GM23248 (cell line): Measurements from ENCODE around the gene ENO1. TPM values are rescaled to one million over a fixed set of nuclear protein-coding genes. Genes with fewer than 3 reads are reported as not detected.

ENCODE experiments used
- DNase-seq: peaks from one replicate; pipeline ENCODE4 v3.0.0-alpha.2; 2015
- H2AFZ ChIP-seq: fragments of 200-600 bp; sonication (generic); 2 replicates; pipeline ENCODE4 v1.6.1; 2016; ENCODE audit warnings: antibody characterized with exemption
- H3F3A ChIP-seq: fragments of 200-600 bp; sonication (generic); 2 replicates; pipeline ENCODE4 v1.6.1; 2016; ENCODE audit warnings: mild to moderate bottlenecking, antibody characterized with exemption, mixed run types; ENCODE audit not compliant: insufficient read depth
- H3K27ac ChIP-seq: fragments of 200-600 bp; sonication (generic); 2 replicates; pipeline ENCODE4 v1.5.1; 2016; ENCODE audit warnings: mild to moderate bottlenecking
- H3K27me3 ChIP-seq: fragments of 200-600 bp; sonication (generic); replicated peaks from 2 replicates; pipeline ENCODE4 v1.6.1; 2016; ENCODE audit warnings: mild to moderate bottlenecking; ENCODE audit not compliant: insufficient read depth
- H3K36me3 ChIP-seq: fragments of 200-600 bp; sonication (generic); 2 replicates; pipeline ENCODE4 v1.6.1; 2016; ENCODE audit warnings: low read depth, mild to moderate bottlenecking
- H3K4me1 ChIP-seq: fragments of 200-600 bp; sonication (generic); 2 replicates; pipeline ENCODE4 v1.6.1; 2016; ENCODE audit warnings: mild to moderate bottlenecking; ENCODE audit not compliant: insufficient read depth
- H3K4me2 ChIP-seq: fragments of 200-600 bp; sonication (generic); one replicate; pipeline ENCODE4 v1.6.1; 2016; ENCODE audit warnings: mild to moderate bottlenecking; ENCODE audit not compliant: unreplicated experiment
- H3K4me3 ChIP-seq: fragments of 200-600 bp; sonication (generic); 2 replicates; pipeline ENCODE4 v1.5.1; 2016; ENCODE audit warnings: mild to moderate bottlenecking
- H3K79me2 ChIP-seq: fragments of 200-600 bp; sonication (generic); 2 replicates; pipeline ENCODE4 v1.6.1; 2016; ENCODE audit warnings: mild to moderate bottlenecking; ENCODE audit not compliant: insufficient read depth
- H3K9ac ChIP-seq: fragments of 200-600 bp; sonication (generic); 2 replicates; pipeline ENCODE4 v1.6.1; 2016; ENCODE audit warnings: mild to moderate bottlenecking
- H3K9me2 ChIP-seq: fragments of 200-600 bp; sonication (generic); 2 replicates; pipeline ENCODE4 v1.6.1; 2016; ENCODE audit warnings: mixed run types, mild to moderate bottlenecking, moderate library complexity; ENCODE audit not compliant: insufficient read depth
- H3K9me3 ChIP-seq: fragments of 200-600 bp; sonication (generic); one replicate; pipeline ENCODE4 v1.6.1; 2017; ENCODE audit warnings: low read depth
- H4K20me1 ChIP-seq: fragments of 200-600 bp; sonication (generic); 2 replicates; pipeline ENCODE4 v1.6.0; 2016; ENCODE audit not compliant: insufficient read depth
- EZH2 ChIP-seq: fragments of 200-600 bp; sonication (generic); IDR thresholded peaks from 2 replicates; pipeline ENCODE4 v1.6.1; 2018; ENCODE audit warnings: antibody characterized with exemption, mild to moderate bottlenecking; ENCODE audit not compliant: insufficient read depth, poor library complexity, severe bottlenecking
- EZH2phosphoT487 ChIP-seq: fragments of 200-600 bp; sonication (generic); IDR thresholded peaks from 2 replicates; pipeline ENCODE4 v1.6.1; 2018; ENCODE audit warnings: antibody characterized with exemption, moderate library complexity, mild to moderate bottlenecking, low read depth; ENCODE audit not compliant: insufficient read depth
- WGBS, 2 experiments: methylation state at CpG; one replicate each; pipeline ENCODE4 v1.1.6; 2015 to 2017; ENCODE audit warnings: low lambda C conversion rate in 2 of 2, low coverage in 1 of 2; ENCODE audit errors: missing lambda C conversion rate in 2 of 2; 5-methylcytosine and 5-hydroxymethylcytosine counted together
- in situ Hi-C: fragments of 300-500 bp; cut with MboI; formaldehyde crosslinking; loops from 2 replicates; pipeline ENCODE4 v1.15.0; 2020
- polyA plus RNA-seq: library from polyadenylated mRNA; unstranded; fragments of >200 nt; fragmentation: Nextera tagmentation; extraction: Ambion mirVana; gene quantifications from 2 replicates; pipeline ENCODE4 v1.2.1, GENCODE V29; 2016
- total RNA-seq: library from RNA; depleted of rRNA; stranded (reverse); fragments of >200 nt; shearing (Covaris generic); gene quantifications from 2 replicates; pipeline ENCODE4 v1.2.3, GENCODE V29; 2014

Gene ENO1
- total and polyA plus RNA-seq, 2 experiments from 2014 or later, result 2,185 to 2,304 TPM

DNA sequence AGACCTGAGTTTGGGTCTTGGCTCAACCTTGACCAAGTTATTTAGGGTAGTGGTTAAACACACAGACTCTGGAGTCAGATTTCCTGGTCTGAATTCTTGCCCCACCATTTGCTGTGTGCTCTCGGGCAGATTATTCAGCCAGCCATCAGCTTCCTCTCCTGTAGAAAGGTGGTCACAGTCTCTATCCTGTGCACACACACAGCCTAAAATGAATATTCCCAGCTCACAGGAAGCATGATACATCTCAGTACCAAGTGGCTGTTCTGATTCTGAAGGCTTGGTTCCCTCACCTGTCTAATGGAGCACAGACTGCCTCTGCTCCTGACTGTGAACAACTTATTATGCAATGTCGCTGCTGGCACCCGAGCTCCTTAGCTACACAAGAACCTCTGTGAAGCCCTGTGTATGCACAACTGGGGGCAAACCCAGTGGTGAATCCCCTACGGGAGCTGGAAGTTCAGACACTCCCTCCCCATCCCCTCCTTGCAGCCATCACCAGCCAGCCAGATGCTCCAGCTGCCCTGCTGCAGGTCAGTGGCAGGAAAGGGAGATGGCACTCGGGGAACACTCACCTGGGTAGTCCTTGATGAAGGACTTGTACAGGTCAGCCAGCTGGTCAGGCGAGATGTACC, 13.7 kb downstream of the ENO1 start:
- H3K4me1 ChIP-seq, result peaks cover 14% of the 10 kb centered on the region
- peaks cover 58% of the 10 kb centered on the region for H3K79me2 ChIP-seq
- no peaks in the 10 kb centered on the region for H3K9me3 ChIP-seq
- peaks cover 98% of the 10 kb centered on the region for H3K36me3 ChIP-seq
- no peaks in the 10 kb centered on the region for H3K9me2 ChIP-seq
- H2AFZ ChIP-seq, result no peak overlapping the region
- H3K4me3 ChIP-seq, result no peak overlapping the region
- H3K4me2 ChIP-seq, result no peak overlapping the region
- no peak overlapping the region for H3K27ac ChIP-seq
- H4K20me1 ChIP-seq, result peaks cover 22% of the 10 kb centered on the region
- in situ Hi-C loops, result no loop called here
- DNase-seq, result no peak
- WGBS, 2 experiments, result 97% methylated on average over 6 of the region's 6 CpGs
- peaks cover 98% of the 10 kb centered on the region for H3F3A ChIP-seq
- H3K27me3 ChIP-seq, result no peaks in the 10 kb centered on the region
- H3K9ac ChIP-seq, result no peak overlapping the region
- TF ChIP-seq EZH2phosphoT487 (no peak), EZH2 (no peak)

GRCh38 chr1:8863794-8864233, 14.7 kb downstream of the ENO1 start:
- no peaks in the 10 kb centered on the region for H3K9me2 ChIP-seq
- TF ChIP-seq EZH2phosphoT487, result no peak
- TF ChIP-seq EZH2, result no peak
- no peaks in the 10 kb centered on the region for H3K9me3 ChIP-seq
- H3F3A ChIP-seq, result peaks cover 98% of the 10 kb centered on the region
- H3K4me2 ChIP-seq, result no peak overlapping the region
- no peak overlapping the region for H2AFZ ChIP-seq
- no peak overlapping the region for H3K4me3 ChIP-seq
- H3K79me2 ChIP-seq, result peaks cover 48% of the 10 kb centered on the region
- H4K20me1 ChIP-seq, result peaks cover 13% of the 10 kb centered on the region
- DNase-seq, result no peak
- H3K27me3 ChIP-seq, result no peaks in the 10 kb centered on the region
- H3K27ac ChIP-seq, result no peak overlapping the region
- no peak overlapping the region for H3K9ac ChIP-seq
- peaks cover 5% of the 10 kb centered on the region; the same call in 1 of the 2 replicates for H3K4me1 ChIP-seq
- in situ Hi-C loops, result no loop called here
- H3K36me3 ChIP-seq, result peaks cover 98% of the 10 kb centered on the region
- 95 to 99% methylated on average over 13 of the region's 13 CpGs for WGBS, 2 experiments

DNA sequence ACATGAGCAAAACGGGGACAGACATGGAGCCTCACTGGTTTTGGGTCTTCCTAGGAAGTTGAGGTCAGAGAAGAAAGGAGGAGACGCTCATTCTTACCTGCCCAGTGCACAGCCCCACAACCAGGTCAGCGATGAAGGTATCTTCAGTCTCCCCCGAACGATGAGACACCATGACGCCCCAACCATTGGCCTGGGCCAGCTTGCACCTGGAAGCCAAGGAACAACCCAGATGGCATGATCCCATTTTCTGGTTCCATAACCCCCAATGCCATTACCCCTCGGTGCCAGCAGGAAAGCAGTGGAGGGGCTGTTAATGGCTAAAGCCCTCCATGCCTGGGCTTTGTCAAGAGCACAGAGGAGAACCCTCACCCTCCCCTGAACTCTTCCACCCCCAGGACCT, 15.3 kb downstream of the ENO1 start:
- no peak for TF ChIP-seq EZH2phosphoT487
- no peak for TF ChIP-seq EZH2
- Histone ChIP-seq H4K20me1 (peaks cover 13% of the 10 kb centered on the region), H3K36me3 (peaks cover 98% of the 10 kb centered on the region), H3K9me3 (no peaks in the 10 kb centered on the region), H3F3A (peaks cover 98% of the 10 kb centered on the region), H3K4me3 (no peak overlapping the region), H3K27ac (no peak overlapping the region), H3K4me2 (no peak overlapping the region), H3K79me2 (peaks cover 41% of the 10 kb centered on the region), H3K4me1 (no peaks in the 10 kb centered on the region; the same call in 1 of the 2 replicates), H2AFZ (no peak overlapping the region), H3K27me3 (no peaks in the 10 kb centered on the region), H3K9me2 (no peaks in the 10 kb centered on the region), H3K9ac (no peak overlapping the region)
- in situ Hi-C loops, result no loop called here
- WGBS, 2 experiments, result 84% methylated on average over 7 of the region's 7 CpGs
- DNase-seq, result no peak

GRCh38 chr1:8862528-8862927, 16.0 kb downstream of the ENO1 start:
- H3F3A ChIP-seq, result peaks cover 98% of the 10 kb centered on the region
- no peak overlapping the region for H2AFZ ChIP-seq
- H3K9me2 ChIP-seq, result no peaks in the 10 kb centered on the region
- in situ Hi-C loops, result no loop called here
- H3K27ac ChIP-seq, result no peak overlapping the region
- H3K4me2 ChIP-seq, result no peak overlapping the region
- no peaks in the 10 kb centered on the region; the same call in 1 of the 2 replicates for H3K4me1 ChIP-seq
- DNase-seq, result peak; percentile 36
- peaks cover 95% of the 10 kb centered on the region for H3K36me3 ChIP-seq
- no peak overlapping the region for H3K4me3 ChIP-seq
- no peak overlapping the region for H3K9ac ChIP-seq
- WGBS, 2 experiments, result 95 to 99% methylated on average over 4 of the region's 4 CpGs
- peaks cover 35% of the 10 kb centered on the region for H3K79me2 ChIP-seq
- no peak for TF ChIP-seq EZH2
- TF ChIP-seq EZH2phosphoT487, result no peak
- no peaks in the 10 kb centered on the region for H3K9me3 ChIP-seq
- H3K27me3 ChIP-seq, result no peaks in the 10 kb centered on the region
- peaks cover 9% of the 10 kb centered on the region for H4K20me1 ChIP-seq
